ENCODE data around the gene CDC26.

- TF ChIP-seq CTCF (IDR thresholded peaks at IDR 0.05) (no peak), POLR2A (IDR thresholded peaks at IDR 0.05) (no peak)
Measured at GRCh38 chr9:113320051-113320450, 44.7 kb upstream of the CDC26 start.

Data from testis (tissue), 2 donors.